Astrocyte (in vitro differentiated cells and primary cell): ENCODE data around the gene RASGRF2.

Source experiments
- EZH2 ChIP-seq: IDR thresholded peaks from 2 replicates; pipeline ENCODE4 v1.6.1; 2012; ENCODE audit warnings: mild to moderate bottlenecking, low read length, inconsistent platforms; ENCODE audit not compliant: insufficient read depth
- TF ChIP-seq, protein P1 (sequence below): IDR thresholded peaks from 2 replicates; pipeline ENCODE4 v1.5.1; 2011; ENCODE audit warnings: low read depth, mild to moderate bottlenecking, inconsistent platforms, low read length, moderate library complexity; ENCODE audit not compliant: insufficient read depth

DNA sequence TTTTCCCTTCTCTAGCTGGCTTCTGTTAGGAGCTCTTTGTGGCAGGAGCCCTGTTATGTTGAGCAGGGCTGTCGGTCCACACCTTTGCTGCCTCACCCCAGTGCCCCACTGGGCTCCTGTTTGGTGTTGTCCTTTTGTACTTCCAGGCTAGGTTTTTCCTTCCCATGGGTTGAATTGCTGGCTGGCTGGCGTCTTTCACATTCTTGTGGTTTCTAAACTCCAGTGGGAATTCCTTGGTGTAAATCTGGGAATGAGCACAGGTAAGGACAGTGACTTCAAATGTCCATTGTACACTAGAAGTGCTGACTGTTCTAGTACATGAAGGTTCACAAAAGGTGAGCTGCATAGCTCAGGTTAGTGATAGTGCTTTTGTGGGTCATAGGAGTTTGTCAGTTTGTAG, 30.4 kb downstream of the RASGRF2 start:
- TF ChIP-seq, protein P1, sequence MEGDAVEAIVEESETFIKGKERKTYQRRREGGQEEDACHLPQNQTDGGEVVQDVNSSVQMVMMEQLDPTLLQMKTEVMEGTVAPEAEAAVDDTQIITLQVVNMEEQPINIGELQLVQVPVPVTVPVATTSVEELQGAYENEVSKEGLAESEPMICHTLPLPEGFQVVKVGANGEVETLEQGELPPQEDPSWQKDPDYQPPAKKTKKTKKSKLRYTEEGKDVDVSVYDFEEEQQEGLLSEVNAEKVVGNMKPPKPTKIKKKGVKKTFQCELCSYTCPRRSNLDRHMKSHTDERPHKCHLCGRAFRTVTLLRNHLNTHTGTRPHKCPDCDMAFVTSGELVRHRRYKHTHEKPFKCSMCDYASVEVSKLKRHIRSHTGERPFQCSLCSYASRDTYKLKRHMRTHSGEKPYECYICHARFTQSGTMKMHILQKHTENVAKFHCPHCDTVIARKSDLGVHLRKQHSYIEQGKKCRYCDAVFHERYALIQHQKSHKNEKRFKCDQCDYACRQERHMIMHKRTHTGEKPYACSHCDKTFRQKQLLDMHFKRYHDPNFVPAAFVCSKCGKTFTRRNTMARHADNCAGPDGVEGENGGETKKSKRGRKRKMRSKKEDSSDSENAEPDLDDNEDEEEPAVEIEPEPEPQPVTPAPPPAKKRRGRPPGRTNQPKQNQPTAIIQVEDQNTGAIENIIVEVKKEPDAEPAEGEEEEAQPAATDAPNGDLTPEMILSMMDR, result no peak
- TF ChIP-seq EZH2, result no peak
